ENCODE measurements around the gene ALAS1.
"Not testable (repeated sequence)": the region's sequence is repeated elsewhere in the genome, so short reads cannot be mapped to it uniquely, and the experiment has no call there.

ALAS1 gene

DNA sequence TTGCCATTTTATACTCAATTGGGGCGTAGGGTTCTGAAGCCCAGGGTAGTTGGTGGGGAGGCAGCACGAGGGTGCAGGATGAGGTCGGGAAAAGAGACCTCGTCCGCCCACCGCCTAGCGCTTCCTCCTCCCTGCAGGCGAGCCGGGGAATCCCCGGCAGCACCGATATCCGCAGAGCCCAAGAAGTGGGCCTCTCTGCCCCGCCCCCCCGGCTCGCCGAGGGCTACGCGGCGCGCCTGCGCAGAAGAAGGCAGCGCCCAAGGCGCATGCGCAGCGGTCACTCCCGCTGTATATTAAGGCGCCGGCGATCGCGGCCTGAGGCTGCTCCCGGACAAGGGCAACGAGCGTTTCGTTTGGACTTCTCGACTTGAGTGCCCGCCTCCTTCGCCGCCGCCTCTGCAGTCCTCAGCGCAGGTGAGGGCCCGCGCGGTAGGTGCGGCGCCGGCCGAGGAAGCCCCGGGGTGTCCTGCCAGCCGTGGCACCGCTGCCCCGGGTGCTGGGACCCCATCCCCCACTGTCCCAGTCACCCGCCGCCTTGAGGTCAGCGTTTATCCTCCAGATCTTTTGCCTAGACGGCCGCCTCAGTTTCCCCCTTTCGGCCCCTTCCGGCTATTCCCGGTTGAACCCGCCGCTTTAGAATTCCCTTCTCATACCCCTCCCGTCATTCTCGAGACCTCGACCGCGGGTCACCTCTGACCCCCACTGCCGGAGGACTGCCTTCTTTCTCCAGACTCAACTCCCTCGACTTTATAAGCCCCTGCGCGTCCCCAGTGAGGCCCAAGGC, at the start of gene ALAS1:
Gene ALAS1 (plus strand): TSS at position 319 of the 784 bp plus-strand sequence. CDS start 1,082 bp downstream, outside the sequence.
- peak; percentile 97 to 99 (median 98) for DNase-seq

GRCh38 chr3:52149021-52149420, 48.9 kb upstream of the ALAS1 start:
- no peak for DNase-seq

DNA sequence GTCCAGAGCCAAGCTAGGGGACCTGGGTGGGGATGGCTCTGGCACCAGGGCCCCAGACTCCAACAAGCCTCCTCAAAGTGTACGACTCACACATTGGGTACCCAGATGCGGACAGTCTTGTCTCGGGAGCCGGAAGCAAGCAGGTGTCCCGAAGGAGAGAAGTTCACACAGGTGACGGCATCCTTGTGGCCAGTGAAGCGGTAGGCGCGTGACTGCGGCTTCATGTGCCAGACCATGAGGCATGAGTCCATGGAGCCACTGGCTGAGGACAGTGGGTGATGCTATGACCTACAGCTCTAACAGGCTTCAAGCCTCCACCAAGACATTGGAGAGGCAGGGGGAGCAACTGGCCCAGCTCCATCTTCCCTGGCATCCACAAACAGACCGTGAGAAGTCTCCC, 48.2 kb upstream of the ALAS1 start:
- no peak for DNase-seq

DNA sequence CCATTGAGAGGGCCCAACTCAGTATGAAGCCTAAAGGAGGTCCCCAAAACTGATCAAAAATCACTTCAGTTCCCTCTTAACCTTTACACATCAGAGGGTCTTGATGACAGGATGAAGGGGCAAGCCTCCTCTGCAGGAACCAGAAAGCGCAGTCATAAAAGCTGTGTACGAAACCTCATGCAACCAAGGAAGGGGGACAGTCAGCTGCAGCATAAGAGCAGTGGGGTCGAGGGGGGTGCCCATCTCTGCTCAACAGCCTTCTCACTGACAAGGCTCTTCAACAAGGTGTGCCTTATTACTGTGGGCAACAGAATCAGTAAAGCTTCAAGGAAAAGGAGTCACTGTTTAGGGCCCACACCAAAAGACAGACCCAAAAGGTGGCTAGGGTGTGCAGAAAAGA, 47.6 kb upstream of the ALAS1 start:
- no peak for DNase-seq

DNA sequence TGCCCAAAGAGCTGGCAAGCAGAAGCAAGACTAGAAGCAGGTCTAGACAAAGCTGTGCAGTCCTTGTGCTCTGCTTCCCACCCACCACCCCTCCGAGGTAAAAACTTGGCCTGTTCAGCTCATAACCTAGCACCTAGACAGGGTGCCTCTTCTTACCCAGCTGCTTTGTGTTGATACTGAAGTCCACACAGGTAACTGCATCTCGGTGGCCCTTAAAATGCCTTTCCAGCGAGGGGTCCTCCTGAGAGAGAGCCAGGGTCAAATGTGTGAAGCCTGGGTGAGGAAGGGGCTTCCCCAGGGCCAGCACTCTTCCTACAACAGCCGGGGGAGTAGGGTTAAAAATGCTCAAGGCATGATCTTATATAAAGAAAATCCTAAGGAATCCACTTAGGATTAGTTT, 47.1 kb upstream of the ALAS1 start:
- no peak for DNase-seq

GRCh38 chr3:52151991-52152390, 46.0 kb upstream of the ALAS1 start:
- DNase-seq: not testable (repeated sequence)

- no peak for DNase-seq
Observed at GRCh38 chr3:52153389-52154096, 44.4 kb upstream of the ALAS1 start.

DNA sequence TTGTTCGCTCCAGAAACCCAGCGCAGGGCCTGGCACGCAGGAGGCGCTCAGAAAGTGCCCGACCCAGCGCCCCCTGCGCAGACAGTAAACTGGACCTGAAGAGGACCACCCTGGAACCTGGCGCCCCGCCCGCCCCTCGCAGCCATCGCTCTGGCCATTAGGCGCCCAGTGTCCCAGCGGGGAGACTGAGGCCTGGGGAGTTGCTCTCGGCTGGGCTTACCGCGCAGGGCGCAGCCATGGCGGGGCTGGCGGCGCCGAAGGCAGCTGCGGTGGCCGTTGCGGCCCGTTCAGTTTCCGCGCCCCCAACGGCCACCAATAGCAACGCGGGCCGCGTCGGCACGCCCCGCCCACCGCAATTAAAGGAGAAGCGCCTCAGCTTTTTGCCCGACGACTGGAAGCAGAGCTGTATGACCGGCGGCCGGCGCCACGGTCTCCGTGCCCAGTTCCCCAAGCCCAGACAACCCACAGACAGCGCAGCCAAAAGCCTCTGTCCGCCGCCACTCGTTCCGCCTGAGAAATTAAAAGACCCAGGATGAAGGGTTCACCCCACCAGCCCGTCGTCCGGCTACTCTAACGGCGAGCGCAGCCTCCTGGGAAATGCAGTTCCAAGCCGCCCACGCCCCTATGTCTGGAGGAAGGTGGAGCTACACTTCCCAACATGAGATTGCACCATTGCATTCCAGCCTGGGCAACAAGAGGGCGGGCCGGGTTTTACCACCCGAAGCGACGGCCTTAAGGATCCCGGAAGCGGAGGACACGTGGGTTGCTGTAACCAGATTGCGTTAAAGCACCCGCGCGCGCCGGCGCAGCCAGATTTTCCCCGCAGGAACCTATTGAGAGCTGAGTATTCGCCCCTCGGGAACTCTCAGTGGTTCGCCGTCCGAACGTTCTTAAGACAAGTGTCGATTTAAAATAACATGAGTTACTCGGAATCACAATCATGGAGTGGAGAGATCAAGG, 43.5 kb upstream of the ALAS1 start, which contains the start of gene POC1A:
Gene POC1A (minus strand): TSS at position 289 of the 960 bp plus-strand sequence. CDS start 51 bp downstream, at position 238.
- peak; percentile 99 to 100 (median 99) for DNase-seq

GRCh38 chr3:52155912-52156311, 42.0 kb upstream of the ALAS1 start:
- no peak for DNase-seq

GRCh38 chr3:52159503-52159902, 38.5 kb upstream of the ALAS1 start:
- no peak for DNase-seq

DNA sequence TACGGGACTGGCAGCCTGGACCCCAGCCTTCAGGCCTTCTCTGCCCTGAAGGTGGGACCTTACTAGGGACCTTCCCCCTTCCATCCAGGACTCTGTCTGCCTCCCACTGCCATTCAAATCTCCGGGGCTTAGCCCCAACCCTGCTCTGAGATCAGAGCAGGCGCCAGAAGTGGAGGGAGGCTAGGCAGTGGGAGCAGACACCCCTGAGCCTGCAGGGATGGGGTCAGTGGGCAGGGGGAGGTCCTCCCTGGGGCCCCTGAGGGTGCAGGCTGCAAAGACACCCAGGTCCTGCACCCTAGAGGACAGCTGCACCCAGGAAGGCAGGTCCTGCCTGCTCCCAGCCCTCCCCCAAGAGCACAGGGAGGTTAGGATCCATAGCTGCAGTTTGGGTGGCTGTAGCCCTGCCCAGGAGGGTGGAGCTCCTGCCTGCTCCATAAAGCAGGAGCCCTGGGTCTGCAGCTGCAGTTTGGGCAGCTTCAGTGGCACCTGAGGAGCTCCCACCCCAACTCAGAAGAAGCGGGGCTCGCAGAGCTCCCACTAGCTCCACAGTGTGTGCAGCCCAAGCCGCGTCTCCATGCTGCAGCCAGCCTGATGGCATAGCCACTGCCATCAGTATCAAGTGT, 35.6 kb upstream of the ALAS1 start:
- DNase-seq: no peak

DNA sequence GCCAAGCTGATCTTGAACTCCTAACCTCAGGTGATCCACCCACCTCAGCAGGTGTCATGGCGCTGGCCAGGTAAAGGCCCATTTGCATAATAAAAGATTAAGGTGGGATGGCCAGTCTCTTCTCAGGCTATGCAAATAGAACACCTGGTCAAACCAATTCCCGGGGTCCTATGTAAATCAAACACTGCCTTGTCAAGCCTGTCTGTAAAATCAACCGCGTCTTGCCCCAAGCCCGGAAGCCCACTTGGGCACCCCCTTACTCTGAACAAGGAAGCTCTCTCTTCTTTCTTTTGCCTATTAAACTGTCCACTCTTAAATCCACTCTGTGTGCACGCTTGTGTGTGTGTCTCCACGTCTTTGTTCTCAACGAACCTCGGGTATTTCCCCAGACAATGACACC, 30.7 kb upstream of the ALAS1 start:
- DNase-seq: no peak

DNA sequence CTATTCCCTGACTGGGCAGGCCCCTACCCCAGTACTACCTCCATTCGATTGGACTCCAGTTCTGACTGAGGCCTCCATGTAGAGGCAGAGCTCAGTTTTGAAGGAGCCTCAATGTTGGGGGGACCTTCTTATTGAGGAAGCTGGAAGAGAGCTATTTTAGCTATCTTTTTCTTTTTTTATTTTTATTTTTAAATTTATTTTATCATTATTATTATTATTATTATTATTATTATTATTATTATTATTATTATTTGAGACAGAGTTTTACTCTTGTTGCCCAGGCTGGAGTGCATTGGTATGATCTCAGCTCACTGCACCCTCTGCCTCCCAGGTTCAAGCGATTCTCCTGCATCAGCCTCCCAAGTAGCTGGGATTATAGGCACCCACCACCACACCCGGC, 27.7 kb upstream of the ALAS1 start:
- not testable (repeated sequence) for DNase-seq

- peak; percentile 52 to 73 (median 61) for DNase-seq
Observed at GRCh38 chr3:52171514-52172261, 26.3 kb upstream of the ALAS1 start.

- no peak for DNase-seq
Observed at GRCh38 chr3:52172262-52172757, 25.6 kb upstream of the ALAS1 start.

DNA sequence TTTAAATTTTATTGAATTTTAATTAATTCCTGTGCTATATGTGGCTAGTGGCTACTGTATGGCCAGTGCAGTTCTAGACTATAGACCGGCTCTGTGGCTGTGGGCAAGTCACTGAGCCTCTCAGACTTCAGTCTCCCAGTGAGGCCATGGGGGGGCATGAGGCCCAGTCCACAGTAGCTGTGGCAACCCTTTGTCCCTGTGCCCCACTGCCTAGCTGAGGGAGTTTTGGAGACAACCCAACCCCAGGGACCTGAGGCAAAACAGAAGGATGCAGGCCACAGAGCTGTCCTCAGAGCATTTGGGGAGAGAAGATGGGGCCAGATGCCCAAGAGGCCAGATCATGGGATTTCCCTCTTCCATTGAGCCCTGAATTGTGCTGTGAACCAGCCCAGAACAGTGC, 24.9 kb upstream of the ALAS1 start:
- DNase-seq: no peak

GRCh38 chr3:52174896-52175295, 23.1 kb upstream of the ALAS1 start:
- DNase-seq: peak; percentile 72 to 75 (median 72)

GRCh38 chr3:52175416-52176179, 22.4 kb upstream of the ALAS1 start:
- no peak for DNase-seq

DNA sequence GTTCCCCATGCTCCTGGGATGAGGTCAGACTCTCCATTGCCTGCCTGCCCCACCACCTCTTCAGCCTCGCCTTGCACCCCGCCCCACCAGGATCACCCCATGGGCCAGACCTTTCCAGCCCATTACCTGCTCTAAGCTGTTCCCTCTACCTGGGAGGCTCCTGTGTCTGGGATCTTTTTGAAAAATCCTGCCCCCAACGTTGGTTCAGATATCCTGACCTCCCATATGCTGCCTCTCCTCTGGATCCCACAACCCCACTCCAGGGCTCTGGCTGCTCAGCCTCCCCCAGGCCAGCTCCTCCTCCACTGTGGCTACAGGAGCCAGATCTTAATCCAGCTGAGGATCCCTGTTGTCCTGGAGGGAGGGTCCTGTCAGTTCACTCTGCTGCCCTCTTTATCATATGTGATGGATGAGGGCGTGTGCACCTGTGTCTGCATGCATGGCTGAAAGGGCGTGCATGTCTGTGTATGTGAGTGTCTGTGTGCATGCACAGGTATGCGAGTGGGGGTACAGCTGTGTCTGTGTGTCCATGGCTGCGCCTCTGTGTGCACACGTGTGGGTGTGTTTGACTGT, 21.7 kb upstream of the ALAS1 start:
- no peak for DNase-seq
